H9 (cell line): ENCODE measurements around the gene DUSP7. TPM values are rescaled to one million over a fixed set of nuclear protein-coding genes. Genes with fewer than 3 reads are reported as not detected.

ENCODE experiments used
- DNase-seq: peaks from one replicate; pipeline ENCODE4 v3.0.0-alpha.2; 2017
- H2AFZ ChIP-seq: one replicate; pipeline ENCODE4 v1.6.1; 2013; ENCODE audit warnings: mild to moderate bottlenecking, low read length, control low read depth, moderate library complexity
- H2AK5ac ChIP-seq: 2 replicates; pipeline ENCODE4 v1.6.1; 2013; ENCODE audit warnings: low read length, control low read depth, mixed read lengths; ENCODE audit not compliant: insufficient read length
- H2BK120ac ChIP-seq: one replicate; pipeline ENCODE4 v1.6.1; 2013; ENCODE audit warnings: low read depth, mild to moderate bottlenecking, low read length, control low read depth, inconsistent platforms; ENCODE audit not compliant: poor library complexity, severe bottlenecking
- H2BK12ac ChIP-seq: 2 replicates; pipeline ENCODE4 v1.6.1; 2013; ENCODE audit warnings: low read length, control low read depth, mixed read lengths, low read depth; ENCODE audit not compliant: insufficient read length
- H2BK15ac ChIP-seq: 2 replicates; pipeline ENCODE4 v1.6.1; 2013; ENCODE audit warnings: low read depth, low read length, control low read depth
- H2BK20ac ChIP-seq: one replicate; pipeline ENCODE4 v1.6.1; 2013; ENCODE audit warnings: low read depth, mild to moderate bottlenecking, low read length, control low read depth, inconsistent platforms; ENCODE audit not compliant: poor library complexity, severe bottlenecking
- H2BK5ac ChIP-seq: 2 replicates; pipeline ENCODE4 v1.6.1; 2013; ENCODE audit warnings: low read length, control low read depth, mixed read lengths; ENCODE audit not compliant: insufficient read length
- H3K14ac ChIP-seq: 2 replicates; pipeline ENCODE4 v1.6.1; 2013; ENCODE audit warnings: low read length, control low read depth; ENCODE audit not compliant: insufficient read depth
- H3K18ac ChIP-seq: 2 replicates; pipeline ENCODE4 v1.6.1; 2013; ENCODE audit warnings: low read depth, mild to moderate bottlenecking, mixed read lengths, low read length, control low read depth; ENCODE audit not compliant: insufficient read length
- H3K23ac ChIP-seq: 2 replicates; pipeline ENCODE4 v1.6.1; 2013; ENCODE audit warnings: low read length, control low read depth, mixed read lengths, low read depth; ENCODE audit not compliant: insufficient read length
- H3K23me2 ChIP-seq: 2 replicates; pipeline ENCODE4 v1.6.1; 2013; ENCODE audit warnings: low read depth, mild to moderate bottlenecking, mixed read lengths, low read length, control low read depth; ENCODE audit not compliant: insufficient read length, poor library complexity, severe bottlenecking
- H3K27ac ChIP-seq: 2 replicates; pipeline ENCODE4 v1.5.1; 2013; ENCODE audit warnings: low read length, control low read depth, mixed read lengths, low read depth; ENCODE audit not compliant: insufficient read length
- H3K27me3 ChIP-seq: 2 replicates; pipeline ENCODE4 v1.6.1; 2013; ENCODE audit warnings: low read length, control low read depth, inconsistent platforms; ENCODE audit not compliant: insufficient read depth
- H3K4ac ChIP-seq: 2 replicates; pipeline ENCODE4 v1.6.1; 2013; ENCODE audit warnings: low read depth, mild to moderate bottlenecking, control low read depth, inconsistent platforms, low read length, moderate library complexity
- H3K4me1 ChIP-seq: 2 replicates; pipeline ENCODE4 v1.6.1; 2013; ENCODE audit warnings: low read length, control low read depth, inconsistent platforms; ENCODE audit not compliant: insufficient read depth
- H3K4me2 ChIP-seq: 2 replicates; pipeline ENCODE4 v1.6.1; 2013; ENCODE audit warnings: low read length, control low read depth, mixed read lengths; ENCODE audit not compliant: insufficient read length, insufficient read depth
- H3K56ac ChIP-seq: 2 replicates; pipeline ENCODE4 v1.6.1; 2013; ENCODE audit warnings: low read depth, mild to moderate bottlenecking, mixed read lengths, low read length, control low read depth; ENCODE audit not compliant: insufficient read length
- H3K79me1 ChIP-seq: 2 replicates; pipeline ENCODE4 v1.6.1; 2013; ENCODE audit warnings: low read depth, mild to moderate bottlenecking, moderate library complexity, low read length, control low read depth, inconsistent platforms; ENCODE audit not compliant: insufficient read depth, poor library complexity, severe bottlenecking
- H3K79me2 ChIP-seq: 2 replicates; pipeline ENCODE4 v1.6.1; 2013; ENCODE audit warnings: low read length, control low read depth, inconsistent platforms; ENCODE audit not compliant: insufficient read depth
- H3K9ac ChIP-seq: 2 replicates; pipeline ENCODE4 v1.6.1; 2013; ENCODE audit warnings: low read length, control low read depth, mixed read lengths; ENCODE audit not compliant: insufficient read length; ENCODE audit errors: extremely low read depth
- H3K9me3 ChIP-seq: one replicate; pipeline ENCODE4 v1.6.1; 2013; ENCODE audit warnings: low read depth, low read length, inconsistent platforms; ENCODE audit not compliant: control insufficient read depth
- H3T11ph ChIP-seq: one replicate; pipeline ENCODE4 v1.6.1; 2013; ENCODE audit warnings: mild to moderate bottlenecking, low read length, control low read depth, inconsistent platforms
- H4K20me1 ChIP-seq: one replicate; pipeline ENCODE4 v1.6.1; 2013; ENCODE audit not compliant: control insufficient read depth, insufficient read length, insufficient read depth
- H4K5ac ChIP-seq: 2 replicates; pipeline ENCODE4 v1.6.1; 2013; ENCODE audit warnings: low read depth, mild to moderate bottlenecking, mixed read lengths, low read length, control low read depth; ENCODE audit not compliant: insufficient read length
- H4K8ac ChIP-seq: replicated peaks from 2 replicates; pipeline ENCODE4 v1.6.1; 2013; ENCODE audit warnings: low read length, control low read depth, mixed read lengths, low read depth; ENCODE audit not compliant: insufficient read length
- H4K91ac ChIP-seq: 2 replicates; pipeline ENCODE4 v1.6.1; 2013; ENCODE audit warnings: low read depth, mild to moderate bottlenecking, moderate library complexity, mixed read lengths, low read length, control low read depth; ENCODE audit not compliant: insufficient read length
- H3K27ac Mint-ChIP-seq, 3 experiments: 2 replicates in 2 of 3; 3 replicates in 1 of 3; pipeline ENCODE4 v1.8.0; 2020 to 2021; ENCODE audit warnings: mixed read lengths in 3 of 3, mild to moderate bottlenecking in 1 of 3, moderate library complexity in 1 of 3
- H3K27me3 Mint-ChIP-seq: 2 replicates; pipeline ENCODE4 v1.8.0; 2021; ENCODE audit warnings: low read depth, mild to moderate bottlenecking, moderate library complexity, mixed read lengths
- H3K36me3 Mint-ChIP-seq, 3 experiments: 2 replicates in 2 of 3; 3 replicates in 1 of 3; pipeline ENCODE4 v1.8.0; 2020 to 2021; ENCODE audit warnings: low read depth in 3 of 3, mixed read lengths in 3 of 3; ENCODE audit not compliant: insufficient read depth in 1 of 3
- H3K4me1 Mint-ChIP-seq, 2 experiments: 2 replicates each; pipeline ENCODE4 v1.8.0; 2020; ENCODE audit warnings: mixed read lengths in 2 of 2
- H3K4me3 Mint-ChIP-seq, 2 experiments: 2 replicates in 1 of 2; 3 replicates in 1 of 2; pipeline ENCODE4 v1.8.0; 2020 to 2021; ENCODE audit warnings: mild to moderate bottlenecking in 2 of 2, mixed read lengths in 2 of 2, moderate library complexity in 1 of 2
- H3K9me3 Mint-ChIP-seq, 2 experiments: 2 replicates in 1 of 2; 3 replicates in 1 of 2; pipeline ENCODE4 v1.8.0; 2020; ENCODE audit warnings: mild to moderate bottlenecking in 2 of 2, mixed read lengths in 2 of 2, moderate library complexity in 1 of 2
- WGBS: extraction: QIAGEN DNeasy Blood & Tissue Kit; methylation state at CpG from one replicate; pipeline ENCODE4 v1.1.7; 2013; ENCODE audit warnings: missing lambda C conversion rate, low lambda C conversion rate, mixed read lengths; ENCODE audit not compliant: insufficient read length; ENCODE audit errors: extremely low coverage; 5-methylcytosine and 5-hydroxymethylcytosine counted together
- total RNA-seq: library from RNA; stranded (reverse); gene quantifications from 2 replicates; pipeline ENCODE4 v1.2.1, GENCODE V29; 2021
- TF ChIP-seq, protein P1 (sequence below): fragments of 200-600 bp; sonication (generic); conservative IDR thresholded peaks from 3 replicates; pipeline ENCODE4 v1.8.0; 2021; ENCODE audit warnings: antibody characterized with exemption, mild to moderate bottlenecking

Gene DUSP7
- total RNA-seq, 1 experiment from 2014 or later = 24.0 TPM

DNA sequence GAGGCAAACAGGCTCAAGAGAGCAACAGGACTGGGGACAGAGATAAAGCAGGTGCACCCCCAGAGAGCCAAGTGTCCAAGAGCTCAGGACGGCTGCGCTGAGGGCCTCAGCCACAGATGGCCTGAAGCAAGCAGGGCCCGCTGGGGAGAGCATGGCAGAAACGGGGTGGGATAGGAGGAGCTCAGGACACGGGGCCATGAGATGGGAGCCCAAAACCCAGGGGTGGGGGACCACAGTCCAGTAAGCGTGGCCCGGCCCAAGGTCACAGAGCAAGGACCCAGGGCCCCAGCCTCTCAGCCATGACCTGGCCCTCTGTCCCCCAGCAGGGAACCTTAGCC, 9.5 kb downstream of the DUSP7 start:
- Histone ChIP-seq H3K56ac (no peak overlapping the region), H3K4me1 (no peaks in the 10 kb centered on the region; the same call in 1 of the 2 replicates), H4K91ac (no peak overlapping the region), H4K8ac (no peak overlapping the region), H3K18ac (no peak overlapping the region), H4K20me1 (no peaks in the 10 kb centered on the region), H2AK5ac (no peak overlapping the region), H3T11ph (no peak overlapping the region), H3K27ac (no peak overlapping the region), H2BK12ac (no peak overlapping the region), H3K9me3 (no peaks in the 10 kb centered on the region), H3K4me2 (no peak overlapping the region), H3K4ac (no peak overlapping the region), H3K14ac (no peak overlapping the region; the same call in 1 of the 2 replicates), H3K23me2 (no peaks in the 10 kb centered on the region), H2AFZ (no peak overlapping the region), H2BK5ac (no peak overlapping the region), H3K79me2 (no peaks in the 10 kb centered on the region), H4K5ac (no peak overlapping the region), H2BK120ac (no peak overlapping the region), H2BK20ac (no peak overlapping the region), H2BK15ac (no peak overlapping the region), H3K9ac (no peak overlapping the region), H3K27me3 (no peaks in the 10 kb centered on the region), H3K79me1 (no peaks in the 10 kb centered on the region), H3K23ac (no peak overlapping the region)
- H3K9me3 Mint-ChIP-seq = no peaks in the 10 kb centered on the region; a peak in 1 of 5 replicates
- TF ChIP-seq, protein P1, sequence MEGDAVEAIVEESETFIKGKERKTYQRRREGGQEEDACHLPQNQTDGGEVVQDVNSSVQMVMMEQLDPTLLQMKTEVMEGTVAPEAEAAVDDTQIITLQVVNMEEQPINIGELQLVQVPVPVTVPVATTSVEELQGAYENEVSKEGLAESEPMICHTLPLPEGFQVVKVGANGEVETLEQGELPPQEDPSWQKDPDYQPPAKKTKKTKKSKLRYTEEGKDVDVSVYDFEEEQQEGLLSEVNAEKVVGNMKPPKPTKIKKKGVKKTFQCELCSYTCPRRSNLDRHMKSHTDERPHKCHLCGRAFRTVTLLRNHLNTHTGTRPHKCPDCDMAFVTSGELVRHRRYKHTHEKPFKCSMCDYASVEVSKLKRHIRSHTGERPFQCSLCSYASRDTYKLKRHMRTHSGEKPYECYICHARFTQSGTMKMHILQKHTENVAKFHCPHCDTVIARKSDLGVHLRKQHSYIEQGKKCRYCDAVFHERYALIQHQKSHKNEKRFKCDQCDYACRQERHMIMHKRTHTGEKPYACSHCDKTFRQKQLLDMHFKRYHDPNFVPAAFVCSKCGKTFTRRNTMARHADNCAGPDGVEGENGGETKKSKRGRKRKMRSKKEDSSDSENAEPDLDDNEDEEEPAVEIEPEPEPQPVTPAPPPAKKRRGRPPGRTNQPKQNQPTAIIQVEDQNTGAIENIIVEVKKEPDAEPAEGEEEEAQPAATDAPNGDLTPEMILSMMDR = no peak
- no CpG with 5 or more reads among the region's 7 CpGs for WGBS
- H3K4me3 Mint-ChIP-seq = no peak overlapping the region
- peaks cover 2% of the 10 kb centered on the region for H3K27me3 Mint-ChIP-seq
- DNase-seq = no peak
- H3K4me1 Mint-ChIP-seq = peaks cover 15 to 19% of the 10 kb centered on the region in 2 experiments
- H3K36me3 Mint-ChIP-seq = peaks cover 12 to 27% (median 22%) of the 10 kb centered on the region in 3 experiments; a peak in 6 of 7 replicates
- peak overlapping the region; percentile 57 to 84 (median 81); a peak in 3 of 7 replicates for H3K27ac Mint-ChIP-seq
